HG02885 (cell line): ENCODE data around the gene ALG6.

Experiments
- ATAC-seq: cut with Tn5 transposase; IDR thresholded peaks from one replicate; pipeline ENCODE4 v1.9.1; 2021; ENCODE audit warnings: mild to moderate bottlenecking; ENCODE audit not compliant: unreplicated experiment, poor library complexity

ALG6 gene

DNA sequence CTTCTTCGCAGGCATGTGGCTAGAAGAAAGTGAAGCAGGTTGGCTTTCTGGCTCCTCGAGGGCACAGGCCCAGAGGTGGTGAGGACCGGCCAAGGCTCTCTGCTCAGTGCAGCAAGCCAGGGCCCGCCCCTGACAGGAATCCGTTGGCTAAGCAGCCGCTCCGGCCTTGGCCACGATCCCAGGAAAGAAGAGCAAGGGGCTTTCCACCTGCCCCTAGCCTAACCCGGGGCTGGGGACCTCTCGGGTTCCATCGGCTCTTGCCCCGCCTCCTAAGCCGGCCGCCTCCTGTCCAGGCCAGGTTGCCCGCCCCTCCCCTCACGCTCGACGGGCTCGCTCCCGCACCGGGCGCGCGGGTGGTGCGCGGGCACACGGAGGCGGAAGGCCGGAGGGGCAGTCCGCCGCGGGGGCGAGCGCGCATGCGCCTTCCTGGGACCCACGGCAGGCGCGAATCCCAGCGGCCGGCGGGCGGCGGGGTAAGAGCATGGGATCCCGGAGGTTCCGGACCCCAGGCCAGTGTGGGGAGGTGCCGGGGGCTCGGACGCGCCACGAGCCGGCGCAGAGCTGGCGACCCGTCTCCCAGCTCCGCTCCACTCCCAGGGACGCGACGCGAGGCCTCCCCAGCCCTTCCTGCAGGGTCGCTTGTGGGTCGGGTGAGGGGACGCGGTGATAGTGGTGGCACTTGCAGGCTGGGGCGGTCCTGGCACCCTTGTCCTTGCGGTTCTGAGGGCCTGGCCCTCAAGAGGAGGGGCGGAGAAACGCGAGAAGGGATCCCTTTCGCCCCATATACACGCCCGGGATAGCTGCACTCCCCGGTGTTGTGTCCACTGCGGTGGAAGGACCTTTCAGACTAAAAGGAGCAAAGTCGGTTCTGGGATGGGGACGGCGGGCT, at the start of gene ALG6:
Gene ALG6, plus strand, starts transcription at position 413 of the 889 bp plus-strand sequence. CDS start 3,351 bp downstream, outside the sequence.
- peak; percentile 94 for ATAC-seq

DNA sequence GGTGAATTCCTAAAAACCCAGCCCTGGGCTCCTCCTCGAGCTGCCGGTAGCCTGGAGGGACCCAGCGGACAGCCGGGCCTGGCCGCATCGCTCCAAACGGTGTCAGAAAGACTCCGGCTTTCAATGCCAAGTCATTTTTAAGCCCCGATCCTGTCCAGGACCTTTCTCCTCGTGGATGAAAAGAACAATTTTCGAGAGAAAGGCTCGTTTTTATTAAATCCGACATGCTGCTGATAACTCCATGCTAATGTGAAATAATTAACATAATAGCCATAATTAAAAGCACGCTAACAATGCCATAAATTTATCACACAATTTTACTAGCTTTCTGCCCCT, 49.6 kb upstream of the ALG6 start:
- no peak for ATAC-seq

DNA sequence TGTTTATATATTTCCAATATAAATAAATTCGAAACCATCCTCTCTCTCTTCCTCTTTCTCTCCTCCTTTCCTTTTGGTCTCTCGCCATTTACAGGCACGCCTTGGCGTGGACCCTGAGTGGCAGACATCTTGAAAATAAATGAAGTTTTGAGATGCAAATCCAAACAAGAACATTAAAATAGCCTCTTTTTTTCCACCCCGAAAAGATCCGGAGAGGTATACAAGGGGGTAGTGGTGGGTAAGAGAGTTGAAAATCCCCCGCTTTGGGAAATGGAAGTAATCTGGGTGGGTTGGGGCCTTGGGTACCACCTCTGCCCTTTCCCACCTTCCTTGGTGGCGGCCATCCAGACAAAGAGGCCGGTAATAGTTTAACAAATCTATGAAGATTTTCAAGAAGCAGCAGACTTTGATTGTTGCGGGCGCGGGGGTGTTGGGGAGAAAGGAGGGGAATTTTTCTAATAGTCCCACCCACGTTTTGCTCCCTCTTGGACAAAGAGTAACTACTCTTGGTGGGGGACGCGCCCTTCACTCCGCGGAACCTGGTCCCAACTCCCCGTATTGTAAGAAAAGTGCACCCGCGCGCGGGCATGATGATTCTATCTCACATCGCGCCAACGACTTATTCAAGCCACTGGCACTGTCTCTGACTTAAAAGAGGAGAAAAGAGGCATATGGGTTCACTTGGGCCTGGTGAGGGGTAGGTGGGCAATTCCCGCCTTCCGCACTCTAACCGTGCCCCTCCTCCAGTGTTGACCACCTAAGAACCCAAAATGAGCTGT, 49.0 kb upstream of the ALG6 start:
- ATAC-seq: no peak

DNA sequence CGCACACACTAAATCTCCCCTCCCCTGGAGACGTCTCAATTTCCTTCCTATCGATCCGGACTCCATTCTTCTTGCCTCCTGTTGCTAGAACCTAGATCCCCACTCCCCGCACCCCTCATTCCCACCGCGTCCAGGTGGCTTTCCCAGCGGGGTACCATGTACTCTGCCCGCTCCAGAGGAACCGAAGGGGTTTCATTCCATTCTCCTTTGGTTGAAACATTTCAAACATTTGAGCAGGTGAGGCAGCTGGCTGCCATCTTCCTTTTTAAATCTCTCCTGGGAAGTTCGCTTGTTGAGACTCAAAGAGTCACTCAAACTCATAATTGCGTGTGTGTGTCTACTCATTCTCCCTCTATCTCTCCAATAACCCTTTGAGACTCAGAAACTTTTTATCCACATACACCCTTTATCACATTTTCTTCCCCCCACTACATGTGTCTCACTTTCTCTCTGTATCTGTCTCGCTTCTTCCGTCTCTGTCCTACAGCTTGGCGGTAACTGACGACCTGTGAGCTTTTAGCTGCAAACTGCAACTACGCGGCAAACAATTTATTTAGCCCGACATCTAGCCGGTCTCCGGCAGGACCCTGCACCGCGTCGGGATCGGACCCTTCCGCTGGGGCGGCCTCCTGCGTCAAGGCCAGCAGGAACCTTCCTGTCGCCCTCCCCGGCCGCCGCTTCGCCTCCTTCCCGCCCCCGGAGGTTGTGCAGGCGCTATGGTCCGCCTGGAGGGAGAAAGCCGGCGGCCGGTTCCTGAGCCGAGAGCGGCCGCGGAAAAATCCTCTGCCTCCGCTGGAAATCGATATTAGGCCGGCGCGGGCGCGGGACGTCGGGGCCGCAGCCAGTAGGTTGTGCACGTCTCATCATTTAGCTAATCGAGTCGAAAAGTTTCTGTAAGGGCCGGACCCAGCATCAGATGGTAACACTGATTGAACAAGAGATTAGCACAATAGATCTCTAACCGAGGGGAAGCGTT, 48.1 kb upstream of the ALG6 start:
- ATAC-seq: no peak

DNA sequence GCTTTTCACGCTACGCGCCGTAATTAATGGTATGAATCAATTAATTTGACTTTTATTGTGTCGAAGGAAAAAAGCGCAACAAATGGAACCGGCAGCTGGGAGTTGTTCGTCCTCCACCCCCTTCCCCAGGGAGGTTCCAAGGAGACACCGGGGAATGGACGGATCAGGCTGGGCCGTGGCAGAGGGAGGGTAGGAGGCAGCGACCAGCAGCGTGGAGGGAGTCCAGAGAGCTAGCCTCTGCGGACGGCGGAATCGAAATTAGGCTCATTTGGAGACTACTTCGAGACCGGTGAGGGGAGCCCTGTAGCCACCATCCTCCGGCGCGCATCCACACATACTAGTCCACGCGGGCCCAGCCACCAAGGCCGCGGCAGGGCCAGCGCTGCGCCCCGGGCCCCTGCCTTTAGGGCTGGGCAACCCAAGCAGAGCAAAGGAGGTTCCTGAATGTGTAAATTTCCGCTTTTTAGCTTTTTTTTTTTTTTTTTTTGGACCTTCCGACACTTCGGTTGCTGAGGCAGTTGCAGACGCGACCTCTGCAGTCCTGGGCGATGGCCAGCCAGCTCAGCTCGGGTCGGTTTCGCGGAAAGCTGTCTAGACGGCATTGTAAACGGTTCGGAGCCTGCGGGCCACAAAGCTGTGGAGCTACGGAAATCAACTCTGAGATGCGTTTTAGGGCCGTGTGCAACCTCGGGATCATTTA, 47.3 kb upstream of the ALG6 start:
- no peak for ATAC-seq

DNA sequence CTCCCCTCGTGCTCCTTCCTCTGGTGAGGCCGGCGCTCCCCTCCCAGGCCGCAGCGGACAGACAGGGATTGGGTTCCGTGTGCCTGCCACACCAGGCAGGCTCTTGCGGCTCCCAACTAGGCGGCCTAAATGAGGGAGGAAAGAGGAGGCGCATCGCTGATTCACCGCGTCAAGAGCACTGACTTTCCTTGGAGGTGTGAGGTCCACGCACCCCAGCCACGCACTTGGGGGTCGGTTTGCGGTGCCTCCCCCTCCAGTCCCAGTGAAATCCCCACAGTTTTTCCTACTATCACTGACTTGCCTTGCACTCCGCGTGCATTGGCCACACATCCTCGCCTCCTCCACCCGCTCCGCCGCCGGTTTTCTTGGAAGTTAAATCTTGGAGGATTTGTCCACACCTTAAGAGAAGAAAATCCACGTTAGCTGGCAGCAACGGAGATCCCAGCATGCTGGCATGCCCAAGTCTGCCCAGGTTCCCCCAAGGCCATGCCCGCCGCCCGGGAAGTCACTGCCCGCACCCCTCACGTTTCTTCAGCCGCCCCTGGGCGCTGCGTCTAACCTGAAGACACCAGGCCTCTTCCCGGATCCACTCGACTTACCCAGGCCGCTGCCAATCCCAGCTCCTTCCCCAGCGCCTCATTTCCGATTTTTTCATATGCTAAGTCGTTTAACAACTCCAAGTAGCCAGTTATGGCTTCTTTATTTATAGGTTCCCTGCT, 46.2 kb upstream of the ALG6 start:
- no peak for ATAC-seq

DNA sequence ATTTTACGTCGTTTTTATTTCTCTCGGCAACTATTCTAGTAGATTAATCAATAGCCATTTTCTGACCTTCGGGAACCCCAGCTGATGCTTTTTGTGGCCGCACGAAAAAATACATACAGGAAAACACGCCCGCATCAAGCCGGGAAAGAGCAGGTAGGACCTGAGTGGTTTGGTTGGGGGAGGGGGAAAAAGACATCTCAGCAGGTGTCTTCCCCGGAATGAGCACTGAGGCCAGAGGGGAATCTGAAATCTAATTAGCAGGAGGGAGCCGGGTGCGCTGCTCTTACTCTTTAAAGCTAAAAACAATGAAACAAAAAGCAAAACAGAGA, 45.7 kb upstream of the ALG6 start:
- ATAC-seq: no peak

DNA sequence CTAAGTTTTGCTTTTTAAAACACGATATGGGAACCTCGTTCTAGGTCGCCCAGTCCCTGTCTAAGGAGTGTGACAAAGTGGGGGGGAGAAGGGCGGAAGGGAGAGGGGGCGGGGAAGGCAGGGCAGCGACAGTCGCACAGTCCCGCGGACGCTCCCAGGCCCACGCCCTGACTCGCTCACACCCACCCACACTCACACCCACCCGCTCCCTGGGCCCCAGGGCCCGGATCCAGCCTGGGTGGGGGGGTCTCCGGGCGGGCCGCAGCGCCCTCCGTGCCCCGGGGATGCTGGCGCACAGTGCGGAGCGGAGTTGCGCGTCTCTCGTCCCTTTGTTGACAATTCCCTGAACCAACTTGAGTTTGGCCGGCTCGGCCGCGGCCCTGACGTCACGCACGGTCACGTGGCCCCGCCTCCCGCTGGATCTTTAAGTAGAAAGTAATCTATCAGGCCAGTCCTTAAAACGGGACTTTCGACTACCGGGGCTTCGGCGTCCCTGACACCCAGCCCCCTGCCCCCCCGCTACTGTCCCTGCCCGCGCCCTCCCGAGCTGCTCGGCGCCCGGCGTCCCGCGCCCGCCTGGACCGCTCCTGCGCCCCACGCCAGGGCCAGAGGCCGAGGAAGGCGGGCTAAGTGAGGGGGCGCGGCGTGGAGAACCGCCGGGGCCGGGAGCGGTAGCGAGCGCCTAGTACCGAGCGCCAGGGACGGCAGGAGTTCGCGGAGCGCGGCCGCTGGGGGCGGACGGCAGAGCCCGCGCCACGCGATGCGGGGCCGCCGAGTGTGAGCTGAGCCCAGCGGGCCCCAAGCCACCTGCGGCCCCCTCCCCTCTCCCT, 45.1 kb upstream of the ALG6 start, which contains the start of gene FOXD3:
Gene FOXD3, plus strand, starts transcription at position 454 of the 830 bp plus-strand sequence. CDS start 492 bp downstream, outside the sequence.
- peak; percentile 41 for ATAC-seq

DNA sequence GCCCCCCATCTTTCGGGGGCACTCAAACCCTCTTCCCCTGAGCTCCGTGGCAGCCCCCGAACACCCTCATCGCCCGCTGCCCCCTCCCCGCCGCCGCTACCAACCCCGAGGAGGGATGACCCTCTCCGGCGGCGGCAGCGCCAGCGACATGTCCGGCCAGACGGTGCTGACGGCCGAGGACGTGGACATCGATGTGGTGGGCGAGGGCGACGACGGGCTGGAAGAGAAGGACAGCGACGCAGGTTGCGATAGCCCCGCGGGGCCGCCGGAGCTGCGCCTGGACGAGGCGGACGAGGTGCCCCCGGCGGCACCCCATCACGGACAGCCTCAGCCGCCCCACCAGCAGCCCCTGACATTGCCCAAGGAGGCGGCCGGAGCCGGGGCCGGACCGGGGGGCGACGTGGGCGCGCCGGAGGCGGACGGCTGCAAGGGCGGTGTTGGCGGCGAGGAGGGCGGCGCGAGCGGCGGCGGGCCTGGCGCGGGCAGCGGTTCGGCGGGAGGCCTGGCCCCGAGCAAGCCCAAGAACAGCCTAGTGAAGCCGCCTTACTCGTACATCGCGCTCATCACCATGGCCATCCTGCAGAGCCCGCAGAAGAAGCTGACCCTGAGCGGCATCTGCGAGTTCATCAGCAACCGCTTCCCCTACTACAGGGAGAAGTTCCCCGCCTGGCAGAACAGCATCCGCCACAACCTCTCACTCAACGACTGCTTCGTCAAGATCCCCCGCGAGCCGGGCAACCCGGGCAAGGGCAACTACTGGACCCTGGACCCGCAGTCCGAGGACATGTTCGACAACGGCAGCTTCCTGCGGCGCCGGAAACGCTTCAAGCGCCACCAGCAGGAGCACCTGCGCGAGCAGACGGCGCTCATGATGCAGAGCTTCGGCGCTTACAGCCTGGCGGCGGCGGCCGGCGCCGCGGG, 44.2 kb upstream of the ALG6 start:
- no peak for ATAC-seq

DNA sequence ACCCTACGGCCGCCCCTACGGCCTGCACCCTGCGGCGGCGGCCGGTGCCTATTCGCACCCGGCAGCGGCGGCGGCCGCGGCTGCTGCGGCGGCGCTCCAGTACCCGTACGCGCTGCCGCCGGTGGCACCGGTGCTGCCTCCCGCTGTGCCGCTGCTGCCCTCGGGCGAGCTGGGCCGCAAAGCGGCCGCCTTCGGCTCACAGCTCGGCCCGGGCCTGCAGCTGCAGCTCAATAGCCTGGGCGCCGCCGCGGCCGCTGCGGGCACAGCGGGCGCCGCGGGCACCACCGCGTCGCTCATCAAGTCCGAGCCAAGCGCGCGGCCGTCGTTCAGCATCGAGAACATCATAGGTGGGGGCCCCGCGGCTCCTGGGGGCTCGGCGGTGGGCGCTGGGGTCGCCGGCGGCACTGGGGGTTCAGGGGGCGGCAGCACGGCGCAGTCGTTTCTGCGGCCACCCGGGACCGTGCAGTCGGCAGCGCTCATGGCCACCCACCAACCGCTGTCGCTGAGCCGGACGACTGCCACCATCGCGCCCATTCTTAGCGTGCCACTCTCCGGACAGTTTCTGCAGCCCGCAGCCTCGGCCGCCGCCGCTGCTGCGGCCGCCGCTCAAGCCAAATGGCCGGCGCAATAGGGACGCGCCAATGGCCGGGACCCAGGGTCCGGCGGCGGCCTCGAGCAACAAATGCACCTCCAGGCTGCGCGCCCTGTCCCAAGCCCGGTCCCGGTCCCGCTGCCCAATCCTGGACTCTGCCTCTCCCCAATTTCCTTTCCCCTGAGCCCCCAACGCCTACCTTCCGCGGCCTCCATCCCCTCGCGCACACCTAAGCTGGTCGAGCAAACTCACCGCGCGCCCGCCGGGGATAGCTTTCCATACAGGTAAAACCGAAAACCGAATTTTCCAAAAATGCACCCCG, 43.3 kb upstream of the ALG6 start:
- no peak for ATAC-seq

DNA sequence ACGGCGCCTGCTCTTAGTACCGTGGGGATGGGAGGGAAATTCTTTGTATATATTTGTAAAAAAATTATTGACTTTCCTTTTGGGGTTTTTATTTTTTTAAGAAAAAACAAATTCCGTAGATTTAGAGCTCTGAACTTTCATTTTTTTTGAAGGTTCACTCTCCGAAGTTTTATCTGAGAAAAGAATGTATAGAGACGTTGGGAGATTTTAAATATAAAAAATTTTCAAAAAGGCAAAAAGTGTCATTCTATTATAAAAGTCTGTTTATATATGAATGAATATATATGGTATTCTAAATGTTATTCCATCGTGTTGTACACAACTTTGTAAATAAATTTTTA, 42.7 kb upstream of the ALG6 start:
- ATAC-seq: no peak

DNA sequence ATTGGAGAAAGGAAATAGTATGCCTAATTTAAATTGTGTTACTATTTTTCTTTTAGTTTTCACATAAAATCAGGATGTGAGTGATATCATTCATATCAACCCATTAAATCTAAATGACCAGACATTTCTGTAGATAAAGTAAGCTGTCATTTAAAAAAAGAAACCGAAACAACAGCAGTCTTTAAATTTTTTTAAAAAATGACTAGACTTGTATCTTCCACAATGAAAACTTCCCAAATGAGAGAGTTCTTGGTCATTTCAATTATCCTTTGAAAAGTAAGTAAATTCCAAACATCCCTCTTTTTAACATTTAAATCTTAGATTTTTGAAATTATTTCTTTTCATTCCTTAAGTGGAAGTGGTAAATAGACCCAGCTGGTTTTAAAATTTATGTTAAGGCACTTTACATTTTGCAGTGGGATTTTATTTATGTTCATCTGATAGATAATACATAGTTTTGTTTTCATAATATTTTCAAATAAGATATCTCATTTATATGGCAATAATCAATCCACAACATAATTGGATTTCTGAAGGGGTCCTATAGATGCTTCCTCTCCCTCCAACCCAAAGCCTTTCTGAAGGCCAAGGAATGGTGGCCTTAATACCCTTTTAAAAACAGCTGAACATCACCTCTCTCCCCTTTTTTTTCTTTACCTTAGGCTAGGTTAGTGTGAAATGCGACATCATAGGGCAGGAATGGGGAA, 42.0 kb upstream of the ALG6 start:
- ATAC-seq: no peak

DNA sequence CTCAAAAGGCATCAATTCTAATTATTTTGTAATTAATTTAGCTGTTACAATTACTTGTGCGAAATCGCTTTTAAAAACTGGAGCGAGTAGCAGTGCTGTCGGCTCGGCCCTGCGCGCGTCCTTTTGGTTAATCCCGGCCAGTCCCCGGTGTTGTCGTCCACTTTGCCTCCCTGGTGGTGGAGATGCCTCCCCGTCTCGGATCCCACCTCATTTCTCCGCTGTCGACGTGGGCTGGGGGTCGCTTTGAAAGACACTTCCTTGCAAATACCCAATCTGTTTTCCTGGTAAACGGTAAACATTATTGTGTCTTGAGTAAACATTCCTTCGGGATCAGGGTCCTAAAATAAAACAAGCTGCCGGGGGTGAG, 41.3 kb upstream of the ALG6 start:
- no peak for ATAC-seq

DNA sequence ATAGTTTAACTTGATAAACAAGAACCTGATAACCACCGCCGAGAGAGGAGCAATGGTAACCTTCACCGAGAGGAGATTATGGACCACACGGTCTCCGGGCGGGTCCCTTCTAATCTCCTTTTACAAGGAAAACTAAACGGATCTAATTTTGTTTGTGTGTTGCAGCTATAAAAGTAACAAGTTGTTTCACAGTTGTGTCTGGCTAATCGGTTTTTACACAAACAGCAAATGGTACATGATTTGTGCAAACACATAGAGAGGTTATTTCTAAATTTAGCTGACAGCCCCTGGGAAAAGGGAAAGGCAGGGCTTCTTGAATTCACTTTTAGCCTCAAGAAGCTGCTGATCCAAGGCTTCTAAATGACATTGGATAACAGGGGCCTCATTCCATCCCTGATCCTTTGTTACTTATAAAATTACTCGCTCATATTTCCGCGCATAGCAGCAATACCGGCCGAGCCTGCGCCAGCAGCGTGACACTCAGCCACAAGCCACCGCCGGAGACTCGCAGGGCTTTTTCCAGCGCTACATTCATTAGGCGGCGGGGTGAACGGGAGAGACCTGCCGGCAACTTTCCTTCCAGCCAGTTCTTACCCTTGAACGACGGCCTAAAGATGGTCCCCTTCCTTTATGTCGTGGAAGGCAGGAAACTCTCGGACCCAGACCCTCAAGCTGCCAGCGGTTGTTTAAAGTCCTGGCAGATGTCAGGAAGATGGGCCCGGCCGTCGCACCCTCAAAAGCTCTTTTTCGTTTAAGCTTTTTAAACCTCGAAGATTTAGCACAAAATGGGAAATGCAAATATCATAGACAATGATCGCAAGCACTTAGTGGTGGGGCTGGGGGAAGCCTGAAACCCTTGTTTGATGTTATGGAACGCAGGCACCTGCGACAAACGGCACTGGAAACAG, 40.7 kb upstream of the ALG6 start:
- ATAC-seq: no peak
